ENCODE measurements around the gene FAM13A. TPM values are rescaled to one million over a fixed set of nuclear protein-coding genes. Genes with fewer than 3 reads are reported as not detected.

Gene FAM13A
- total RNA-seq, 2 donors from 2014 or later: 2.2 to 6.6 TPM

GRCh38 chr4:88736264-88736663 lies 320.7 kb downstream of the FAM13A start:
- no peaks in the 10 kb centered on the region for H3K36me3 Mint-ChIP-seq
- no peak for ATAC-seq

DNA sequence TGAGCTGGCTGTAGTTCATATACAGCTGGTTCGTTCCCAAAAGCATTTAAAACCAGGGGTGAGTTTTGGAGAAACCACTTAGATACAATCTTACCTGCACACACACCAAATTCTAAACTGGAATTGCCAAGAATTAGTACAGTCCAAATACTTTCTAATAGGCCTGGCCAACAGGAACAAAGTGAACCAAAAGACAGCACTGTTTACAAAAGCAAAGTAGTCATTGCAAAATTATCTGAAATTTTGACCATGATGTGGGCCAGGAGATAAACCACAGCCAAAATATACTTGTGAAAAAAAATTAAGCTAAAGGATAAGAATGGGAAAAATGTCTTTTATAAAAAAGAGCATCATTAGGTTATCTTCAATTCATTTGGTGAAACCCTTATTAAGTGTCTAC lies 321.4 kb downstream of the FAM13A start:
- no peaks in the 10 kb centered on the region for H3K9me3 Mint-ChIP-seq

More at GRCh38 chr4:88736264-88736663, 320.7 kb downstream of the FAM13A start:
- DNase-seq (ENCODE audit: low spot score in 2 of 2): no peak
- Mint-ChIP-seq H3K9me3 (no peaks in the 10 kb centered on the region), H3K27ac (no peak overlapping the region)

GRCh38 chr4:88734403-88734949 lies 322.5 kb downstream of the FAM13A start:
- Mint-ChIP-seq H3K27ac (no peak overlapping the region), H3K9me3 (no peaks in the 10 kb centered on the region), H3K36me3 (no peaks in the 10 kb centered on the region)
- ATAC-seq (no peak), DNase-seq (ENCODE audit: low spot score in 2 of 2) (no peak)

More for the DNA sequence above, 321.4 kb downstream of the FAM13A start:
- no peaks in the 10 kb centered on the region for H3K36me3 Mint-ChIP-seq
- no peak overlapping the region for H3K27ac Mint-ChIP-seq
- DNase-seq (ENCODE audit: low spot score in 2 of 2) (no peak), ATAC-seq (no peak)

GRCh38 chr4:88732714-88733368 lies 324.1 kb downstream of the FAM13A start:
- ATAC-seq (no peak), DNase-seq (ENCODE audit: low spot score in 2 of 2) (no peak)
- H3K36me3 Mint-ChIP-seq: no peaks in the 10 kb centered on the region
- no peak overlapping the region for H3K27ac Mint-ChIP-seq
- no peaks in the 10 kb centered on the region for H3K9me3 Mint-ChIP-seq

- ATAC-seq (no peak), DNase-seq (ENCODE audit: low spot score in 2 of 2) (no peak)
- Mint-ChIP-seq H3K9me3 (no peaks in the 10 kb centered on the region), H3K36me3 (no peaks in the 10 kb centered on the region), H3K27ac (no peak overlapping the region)
These were observed 325.6 kb downstream of the FAM13A start for GRCh38 chr4:88731381-88731780.

DNA sequence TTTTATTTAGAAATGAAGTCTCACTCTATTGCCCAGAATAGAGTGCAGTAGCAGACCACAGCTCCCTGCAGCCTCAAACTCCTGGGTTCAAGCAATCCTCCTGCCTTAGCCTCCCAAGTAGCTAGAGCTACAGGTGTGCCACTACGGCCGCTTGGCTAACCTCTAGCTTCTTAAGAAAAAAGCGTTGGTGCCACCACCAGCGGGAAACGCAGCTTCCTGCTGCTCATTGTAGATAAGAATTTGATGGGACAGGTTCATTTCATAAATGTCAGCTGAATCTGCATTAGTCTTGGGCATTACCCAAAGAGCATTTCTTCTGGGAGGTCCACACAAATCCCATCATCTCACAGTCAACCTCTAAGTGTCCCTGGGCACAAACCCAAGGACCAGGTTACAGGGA lies 326.2 kb downstream of the FAM13A start:
- peak overlapping the region in 1 of 2 donors; percentile 4 for H3K27ac Mint-ChIP-seq
- H3K9me3 Mint-ChIP-seq: no peaks in the 10 kb centered on the region
- no peaks in the 10 kb centered on the region for H3K36me3 Mint-ChIP-seq
- no peak for DNase-seq (ENCODE audit: low spot score in 2 of 2)
- no peak for ATAC-seq

- Mint-ChIP-seq H3K9me3 (no peaks in the 10 kb centered on the region), H3K27ac (no peak overlapping the region), H3K36me3 (no peaks in the 10 kb centered on the region)
- DNase-seq (ENCODE audit: low spot score in 2 of 2) (no peak), ATAC-seq (no peak)
These were observed 327.7 kb downstream of the FAM13A start for GRCh38 chr4:88729146-88729760.

DNA sequence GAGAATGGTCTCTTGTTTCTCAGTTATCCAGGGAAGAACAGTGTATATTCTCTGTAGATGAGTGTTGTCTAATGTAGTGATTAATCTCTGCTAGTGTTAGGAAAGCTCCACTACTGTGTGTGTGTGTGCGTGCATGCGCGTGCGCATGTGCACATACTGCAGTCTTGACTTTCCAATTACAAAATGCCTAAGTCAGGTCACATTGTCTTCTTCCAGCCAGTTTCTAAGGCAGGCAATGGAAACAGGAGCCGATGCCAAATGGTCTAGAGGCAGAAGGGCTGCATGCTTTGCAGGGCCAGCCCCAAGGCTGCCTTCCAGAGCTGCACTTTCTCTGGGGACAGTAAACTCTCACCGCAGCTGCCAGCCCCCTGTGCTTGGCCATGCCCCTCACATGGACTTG lies 328.8 kb downstream of the FAM13A start:
- no peaks in the 10 kb centered on the region for H3K36me3 Mint-ChIP-seq
- DNase-seq (ENCODE audit: low spot score in 2 of 2) (no peak), ATAC-seq (no peak)
- no peaks in the 10 kb centered on the region for H3K9me3 Mint-ChIP-seq
- H3K27ac Mint-ChIP-seq: no peak overlapping the region

- ATAC-seq (no peak), DNase-seq (ENCODE audit: low spot score in 2 of 2) (no peak)
- H3K36me3 Mint-ChIP-seq: no peaks in the 10 kb centered on the region
- H3K9me3 Mint-ChIP-seq: no peaks in the 10 kb centered on the region
- H3K27ac Mint-ChIP-seq: no peak overlapping the region
These were observed 331.0 kb downstream of the FAM13A start for GRCh38 chr4:88725986-88726385.

DNA sequence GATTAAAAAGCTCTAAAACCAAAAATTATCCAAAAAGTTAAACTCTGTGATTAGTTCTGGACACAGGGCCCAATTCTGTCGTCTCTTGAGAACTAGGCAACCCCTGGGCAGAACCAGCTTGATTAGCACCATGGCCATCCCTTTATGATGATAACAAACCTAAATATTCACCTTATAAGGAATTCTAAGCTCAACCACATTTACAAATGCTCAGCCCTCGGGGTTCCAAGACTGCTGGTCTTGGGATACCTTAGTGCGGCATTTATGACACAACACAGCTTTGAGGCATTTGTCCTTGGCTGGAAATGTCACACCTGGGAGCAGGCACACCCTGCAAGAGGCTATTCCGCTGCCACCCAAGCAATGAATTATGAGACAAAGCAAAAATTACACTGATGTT lies 331.8 kb downstream of the FAM13A start:
- no peak for ATAC-seq
- no peaks in the 10 kb centered on the region for H3K36me3 Mint-ChIP-seq
- no peaks in the 10 kb centered on the region for H3K9me3 Mint-ChIP-seq
- H3K27ac Mint-ChIP-seq: no peak overlapping the region
- no peak for DNase-seq (ENCODE audit: low spot score in 2 of 2)

DNA sequence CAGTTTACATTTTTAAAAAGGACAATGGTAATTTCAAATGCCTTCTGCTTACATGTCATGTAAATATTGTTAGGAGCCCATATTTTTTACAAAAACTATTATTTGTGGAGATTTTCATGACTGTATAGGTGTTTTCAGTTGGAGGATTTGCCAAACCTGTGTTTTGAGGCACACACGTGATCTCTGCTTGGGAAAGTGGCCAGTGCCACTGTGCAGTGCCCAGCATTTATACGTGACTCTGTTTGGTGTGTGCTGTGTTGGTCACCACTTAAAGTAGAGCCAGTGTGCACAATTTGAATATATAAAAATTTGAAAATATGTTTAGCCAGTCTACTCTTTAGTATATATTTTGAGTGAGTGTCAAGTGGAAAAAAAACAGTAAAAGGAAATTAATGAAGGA lies 332.6 kb downstream of the FAM13A start:
- no peak for ATAC-seq

GRCh38 chr4:88722828-88723227 lies 334.2 kb downstream of the FAM13A start:
- no peaks in the 10 kb centered on the region for H3K9me3 Mint-ChIP-seq
- H3K36me3 Mint-ChIP-seq: peaks cover 7 to 9% of the 10 kb centered on the region in 2 donors
- DNase-seq (ENCODE audit: low spot score in 2 of 2) (no peak), ATAC-seq (no peak)
- H3K27ac Mint-ChIP-seq: peak overlapping the region in 1 of 2 donors; percentile 29

More for the DNA sequence above, 332.6 kb downstream of the FAM13A start:
- Mint-ChIP-seq H3K27ac (no peak overlapping the region), H3K9me3 (no peaks in the 10 kb centered on the region), H3K36me3 (no peaks in the 10 kb centered on the region)
- no peak for DNase-seq (ENCODE audit: low spot score in 2 of 2)

DNA sequence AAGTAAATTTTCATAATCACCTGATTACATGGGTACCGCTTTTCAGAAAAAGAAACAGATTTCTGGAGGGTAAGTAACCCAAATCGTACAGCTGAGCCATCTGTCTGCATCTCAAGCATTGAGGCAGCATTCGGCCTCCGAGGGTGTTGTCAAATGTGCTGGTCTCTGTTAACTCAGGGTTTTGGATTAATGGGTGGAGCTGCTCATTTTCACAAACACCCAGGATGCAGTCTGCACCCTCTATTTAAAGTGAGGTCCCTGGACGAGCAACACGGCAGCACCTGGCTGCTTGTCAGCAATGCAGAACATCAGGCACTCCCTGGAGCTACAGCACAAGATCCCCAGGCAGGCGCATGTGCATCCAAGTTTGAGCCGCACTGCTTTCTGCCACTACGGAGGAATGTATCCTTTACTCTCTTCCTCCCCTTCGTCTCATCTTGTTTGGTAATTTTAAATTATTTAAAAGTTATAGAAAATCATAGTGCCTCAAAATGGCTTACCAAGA lies 334.7 kb downstream of the FAM13A start:
- no peak for DNase-seq (ENCODE audit: low spot score in 2 of 2)
- Mint-ChIP-seq H3K27ac (peak overlapping the region in 1 of 2 donors; percentile 29), H3K9me3 (peaks cover 4% of the 10 kb centered on the region in 2 donors), H3K36me3 (peaks cover 12 to 14% of the 10 kb centered on the region in 2 donors)
- ATAC-seq: no peak

GRCh38 chr4:88720451-88721428 lies 336.2 kb downstream of the FAM13A start:
- no peak for DNase-seq (ENCODE audit: low spot score in 2 of 2)
- no peak overlapping the region for H3K27ac Mint-ChIP-seq
- peaks cover 24 to 30% of the 10 kb centered on the region in 2 donors for H3K36me3 Mint-ChIP-seq
- peaks cover 14 to 15% of the 10 kb centered on the region in 2 donors for H3K9me3 Mint-ChIP-seq
- no peak for ATAC-seq

GRCh38 chr4:88719381-88719780 lies 337.6 kb downstream of the FAM13A start:
- no peak overlapping the region for H3K27ac Mint-ChIP-seq
- H3K36me3 Mint-ChIP-seq: peaks cover 36 to 40% of the 10 kb centered on the region in 2 donors
- no peak for ATAC-seq
- peaks cover 14 to 15% of the 10 kb centered on the region in 2 donors for H3K9me3 Mint-ChIP-seq
- DNase-seq (ENCODE audit: low spot score in 2 of 2): no peak

DNA sequence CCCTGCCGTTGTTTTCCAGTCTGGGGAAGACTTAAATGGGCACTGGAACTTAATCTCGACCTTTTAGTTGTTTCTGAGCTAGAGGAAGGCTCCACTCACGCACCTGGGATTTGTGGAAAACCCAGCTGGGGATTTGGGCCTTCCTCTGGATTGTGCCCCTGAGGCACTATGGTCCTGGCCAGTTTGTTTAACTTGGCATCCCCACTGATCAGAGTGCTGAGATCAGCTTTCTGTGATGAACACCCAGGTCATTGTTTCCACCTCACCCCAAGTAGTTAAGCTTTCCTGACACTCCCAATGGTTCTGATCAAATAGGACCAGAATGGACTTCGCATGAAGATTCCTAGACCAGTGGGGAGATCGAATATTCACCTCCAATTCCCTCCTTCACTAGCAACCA lies 338.9 kb downstream of the FAM13A start:
- peaks cover 47 to 51% of the 10 kb centered on the region in 2 donors for H3K36me3 Mint-ChIP-seq
- H3K27ac Mint-ChIP-seq: no peak overlapping the region
- no peak for DNase-seq (ENCODE audit: low spot score in 2 of 2)
- no peak for ATAC-seq
- peaks cover 14 to 15% of the 10 kb centered on the region in 2 donors for H3K9me3 Mint-ChIP-seq
